Measurements from ENCODE around the gene ELFN2.

ELFN2 gene

GRCh38 chr22:37454857-37455686 is 27.8 kb upstream of the ELFN2 start:
- DNase-seq = no peak

GRCh38 chr22:37453696-37454095 is 26.4 kb upstream of the ELFN2 start:
- DNase-seq = no peak

GRCh38 chr22:37451218-37451617 is 23.9 kb upstream of the ELFN2 start:
- no peak for DNase-seq

GRCh38 chr22:37449331-37450001 is 22.2 kb upstream of the ELFN2 start:
- DNase-seq = no peak

- no peak for DNase-seq
Measured at GRCh38 chr22:37448516-37449127, 21.3 kb upstream of the ELFN2 start.

GRCh38 chr22:37445501-37445900 is 18.2 kb upstream of the ELFN2 start:
- no peak for DNase-seq

GRCh38 chr22:37443977-37444376 is 16.7 kb upstream of the ELFN2 start:
- no peak for DNase-seq

- DNase-seq = no peak
Measured at GRCh38 chr22:37443086-37443485, 15.8 kb upstream of the ELFN2 start.

- no peak for DNase-seq
Measured at GRCh38 chr22:37442537-37442936, 15.3 kb upstream of the ELFN2 start.

- DNase-seq = no peak
Measured at GRCh38 chr22:37442135-37442534, 14.9 kb upstream of the ELFN2 start.

- no peak for DNase-seq
Measured at GRCh38 chr22:37440875-37441274, 13.6 kb upstream of the ELFN2 start.

GRCh38 chr22:37439347-37439746 is 12.1 kb upstream of the ELFN2 start:
- DNase-seq = no peak

- DNase-seq = no peak
Measured at GRCh38 chr22:37435970-37436603, 8.8 kb upstream of the ELFN2 start.

GRCh38 chr22:37433786-37434185 is 6.5 kb upstream of the ELFN2 start:
- no peak for DNase-seq

GRCh38 chr22:37432708-37433054 is 5.4 kb upstream of the ELFN2 start:
- DNase-seq = no peak

GRCh38 chr22:37431801-37432707 is 4.8 kb upstream of the ELFN2 start:
- peak; percentile 72 for DNase-seq

GRCh38 chr22:37431366-37431765 is 4.1 kb upstream of the ELFN2 start:
- DNase-seq = no peak

- no peak for DNase-seq
Measured at GRCh38 chr22:37430941-37431340, 3.7 kb upstream of the ELFN2 start.

GRCh38 chr22:37428649-37429586 is 1.6 kb upstream of the ELFN2 start:
- DNase-seq = peak; percentile 73

- DNase-seq = no peak
Measured at GRCh38 chr22:37427711-37428635, 694 bp upstream of the ELFN2 start.
